GM20000 (cell line): ENCODE data around the gene ADSL.

Experiments
- DNase-seq: peaks from one replicate; pipeline ENCODE4 v3.0.0; 2012; ENCODE audit warnings: low spot score
- TF ChIP-seq, protein P1 (sequence below): IDR thresholded peaks from 2 replicates; pipeline ENCODE4 v1.5.1; 2012; ENCODE audit warnings: mild to moderate bottlenecking, control low read depth; ENCODE audit errors: extremely low read depth, missing control alignments

The ADSL gene

DNA sequence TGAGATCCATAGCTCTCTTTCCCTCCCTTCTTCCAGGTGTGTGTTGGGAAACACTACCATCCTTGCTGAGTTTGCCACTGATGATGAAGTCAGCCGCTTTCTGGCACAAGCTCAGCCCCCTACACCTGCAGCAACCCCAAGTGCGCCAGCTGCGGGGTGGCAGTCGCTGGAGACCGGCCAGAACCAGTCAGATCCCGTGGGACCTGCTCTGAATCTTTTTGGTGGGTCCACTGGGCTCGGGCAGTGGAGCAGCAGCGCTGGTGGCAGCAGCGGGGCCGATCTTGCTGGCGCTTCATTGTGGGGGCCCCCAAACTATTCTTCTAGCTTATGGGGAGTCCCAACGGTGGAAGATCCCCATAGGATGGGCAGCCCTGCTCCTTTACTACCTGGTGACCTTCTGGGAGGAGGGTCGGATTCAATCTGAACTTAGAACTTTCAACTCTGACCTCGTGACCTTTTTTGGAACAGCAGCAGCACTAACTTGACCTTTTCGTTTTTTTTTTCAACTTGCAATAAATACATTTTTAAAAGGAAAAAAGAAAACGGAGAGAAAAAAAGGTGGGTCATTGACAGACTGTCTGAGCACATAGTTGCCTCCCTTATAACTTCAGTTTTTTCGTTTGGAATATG, 23.4 kb upstream of the ADSL start:
- DNase-seq, result no peak
- TF ChIP-seq, protein P1, sequence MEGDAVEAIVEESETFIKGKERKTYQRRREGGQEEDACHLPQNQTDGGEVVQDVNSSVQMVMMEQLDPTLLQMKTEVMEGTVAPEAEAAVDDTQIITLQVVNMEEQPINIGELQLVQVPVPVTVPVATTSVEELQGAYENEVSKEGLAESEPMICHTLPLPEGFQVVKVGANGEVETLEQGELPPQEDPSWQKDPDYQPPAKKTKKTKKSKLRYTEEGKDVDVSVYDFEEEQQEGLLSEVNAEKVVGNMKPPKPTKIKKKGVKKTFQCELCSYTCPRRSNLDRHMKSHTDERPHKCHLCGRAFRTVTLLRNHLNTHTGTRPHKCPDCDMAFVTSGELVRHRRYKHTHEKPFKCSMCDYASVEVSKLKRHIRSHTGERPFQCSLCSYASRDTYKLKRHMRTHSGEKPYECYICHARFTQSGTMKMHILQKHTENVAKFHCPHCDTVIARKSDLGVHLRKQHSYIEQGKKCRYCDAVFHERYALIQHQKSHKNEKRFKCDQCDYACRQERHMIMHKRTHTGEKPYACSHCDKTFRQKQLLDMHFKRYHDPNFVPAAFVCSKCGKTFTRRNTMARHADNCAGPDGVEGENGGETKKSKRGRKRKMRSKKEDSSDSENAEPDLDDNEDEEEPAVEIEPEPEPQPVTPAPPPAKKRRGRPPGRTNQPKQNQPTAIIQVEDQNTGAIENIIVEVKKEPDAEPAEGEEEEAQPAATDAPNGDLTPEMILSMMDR, result no peak

DNA sequence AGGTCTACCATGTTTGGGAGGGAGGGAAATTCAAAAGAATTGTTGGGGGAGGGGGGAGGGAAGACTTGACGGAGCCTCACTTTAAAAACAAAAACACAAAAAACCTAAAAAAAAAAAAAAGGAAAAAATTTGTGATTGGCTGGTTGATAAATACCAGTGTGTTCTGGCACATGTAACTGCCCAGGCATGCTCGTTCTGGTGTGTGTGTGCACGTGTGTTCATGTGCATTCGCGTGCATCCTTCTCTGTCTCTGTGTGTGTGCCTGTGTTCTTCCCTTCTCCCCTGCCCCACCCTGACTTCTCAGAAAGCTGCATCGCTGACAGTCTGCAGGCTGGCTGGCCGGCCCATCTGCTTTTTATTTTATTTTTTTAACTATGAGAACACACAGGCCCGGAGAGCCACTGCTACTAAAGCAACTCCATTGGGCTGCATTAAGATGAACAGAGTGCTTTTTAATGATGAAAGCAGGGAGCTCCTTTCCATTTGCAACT, 22.6 kb upstream of the ADSL start:
- TF ChIP-seq, protein P1, result no peak
- no peak for DNase-seq

DNA sequence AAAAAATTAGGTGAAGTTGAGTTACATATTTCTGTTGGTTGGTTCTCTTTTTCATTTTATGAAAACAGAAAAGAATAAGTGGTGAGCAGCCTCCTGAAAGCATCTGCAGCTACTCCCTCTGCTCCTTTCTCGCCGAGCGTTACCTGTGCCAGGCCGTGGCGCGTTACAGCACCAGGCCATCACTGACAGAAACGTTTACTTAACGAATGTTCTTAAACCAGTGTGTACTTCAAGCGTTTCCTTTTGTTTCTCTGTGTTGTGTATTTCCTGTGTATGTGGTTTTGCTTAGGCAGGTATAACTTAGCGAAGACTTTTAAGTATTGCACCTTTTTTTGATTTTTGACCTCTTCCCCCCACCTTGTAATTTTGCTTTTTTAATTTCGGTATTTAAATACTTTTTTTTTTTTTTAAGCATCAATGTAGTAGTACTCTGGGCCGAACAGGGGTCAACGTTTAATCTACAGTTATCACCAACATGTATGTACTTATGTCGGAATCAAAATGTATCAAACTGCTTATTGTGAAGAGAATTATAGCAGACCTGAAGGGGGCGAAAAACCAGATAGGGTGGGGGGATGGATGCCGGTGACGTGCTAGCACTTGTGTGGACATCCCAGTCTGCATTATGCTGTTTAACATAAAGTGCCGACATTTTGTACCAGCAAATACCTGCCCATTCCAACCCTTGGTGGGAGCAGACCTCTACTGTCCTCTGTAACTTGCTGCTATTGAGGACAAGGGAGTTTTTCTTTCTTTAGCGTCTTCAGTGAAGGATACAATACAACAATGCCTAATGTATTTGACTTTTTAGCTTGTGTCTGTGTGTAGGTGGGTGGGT, 21.6 kb upstream of the ADSL start:
- TF ChIP-seq, protein P1, result no peak
- DNase-seq, result no peak

DNA sequence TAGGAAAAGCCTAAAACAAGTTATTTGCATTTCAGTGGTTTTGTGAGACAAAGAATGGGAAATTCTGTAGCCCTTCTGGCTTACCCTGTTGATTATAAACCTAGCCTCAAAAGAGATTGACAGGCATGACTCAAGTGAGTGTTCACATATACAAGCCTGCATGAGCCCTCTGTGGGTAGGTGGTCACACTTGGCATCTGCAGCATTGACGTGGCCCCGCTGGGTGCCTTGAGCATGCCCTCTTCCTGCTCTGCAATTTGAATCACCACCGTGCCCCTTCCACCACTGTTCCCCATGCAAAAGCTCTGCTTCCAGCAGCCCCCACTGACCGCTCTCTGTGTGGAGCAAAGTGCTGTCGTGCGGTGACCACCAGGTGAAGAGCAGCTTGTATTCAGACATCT, 21.0 kb upstream of the ADSL start:
- DNase-seq, result peak; percentile 45
- TF ChIP-seq, protein P1, result no peak

DNA sequence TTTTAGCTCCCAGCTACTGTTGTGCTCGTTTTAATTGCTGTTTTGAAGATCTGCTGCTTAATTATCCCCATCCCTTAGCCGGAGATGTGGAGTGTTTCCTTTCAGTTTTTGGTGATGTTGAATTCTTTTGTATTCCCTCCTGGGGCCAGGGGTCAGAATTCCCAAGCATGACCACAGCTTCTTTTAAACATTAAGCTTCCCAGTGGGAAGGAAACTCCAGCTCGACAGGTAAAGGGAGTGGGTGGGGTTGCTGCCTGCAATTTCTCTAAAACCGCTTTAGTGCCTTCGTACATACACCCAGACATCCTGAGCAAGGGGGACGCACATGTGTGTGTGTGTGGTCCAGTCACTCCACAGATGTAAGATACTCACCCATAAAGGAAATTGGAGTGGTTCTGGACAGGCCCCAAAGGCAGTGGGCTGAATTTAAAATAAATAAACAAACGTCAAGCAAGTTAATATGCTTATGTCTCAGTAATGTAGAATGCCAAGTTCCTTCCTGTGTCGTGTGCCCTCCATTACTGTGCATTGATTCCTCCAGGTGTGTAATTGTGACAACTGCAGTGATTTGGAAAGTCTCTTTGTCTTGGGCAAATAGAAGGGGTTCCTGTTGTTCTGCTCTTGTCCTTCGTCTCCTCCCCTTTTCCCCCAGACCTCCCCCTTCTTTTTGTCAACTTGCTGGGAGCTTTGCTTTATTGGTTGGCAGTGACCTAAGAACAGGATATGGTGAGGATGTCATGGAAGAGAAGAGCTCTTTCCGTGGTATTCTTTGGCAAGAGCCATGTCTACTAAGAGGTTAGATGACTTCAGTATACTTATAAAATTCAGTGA, 19.2 kb upstream of the ADSL start:
- no peak for DNase-seq
- TF ChIP-seq, protein P1, result no peak

DNA sequence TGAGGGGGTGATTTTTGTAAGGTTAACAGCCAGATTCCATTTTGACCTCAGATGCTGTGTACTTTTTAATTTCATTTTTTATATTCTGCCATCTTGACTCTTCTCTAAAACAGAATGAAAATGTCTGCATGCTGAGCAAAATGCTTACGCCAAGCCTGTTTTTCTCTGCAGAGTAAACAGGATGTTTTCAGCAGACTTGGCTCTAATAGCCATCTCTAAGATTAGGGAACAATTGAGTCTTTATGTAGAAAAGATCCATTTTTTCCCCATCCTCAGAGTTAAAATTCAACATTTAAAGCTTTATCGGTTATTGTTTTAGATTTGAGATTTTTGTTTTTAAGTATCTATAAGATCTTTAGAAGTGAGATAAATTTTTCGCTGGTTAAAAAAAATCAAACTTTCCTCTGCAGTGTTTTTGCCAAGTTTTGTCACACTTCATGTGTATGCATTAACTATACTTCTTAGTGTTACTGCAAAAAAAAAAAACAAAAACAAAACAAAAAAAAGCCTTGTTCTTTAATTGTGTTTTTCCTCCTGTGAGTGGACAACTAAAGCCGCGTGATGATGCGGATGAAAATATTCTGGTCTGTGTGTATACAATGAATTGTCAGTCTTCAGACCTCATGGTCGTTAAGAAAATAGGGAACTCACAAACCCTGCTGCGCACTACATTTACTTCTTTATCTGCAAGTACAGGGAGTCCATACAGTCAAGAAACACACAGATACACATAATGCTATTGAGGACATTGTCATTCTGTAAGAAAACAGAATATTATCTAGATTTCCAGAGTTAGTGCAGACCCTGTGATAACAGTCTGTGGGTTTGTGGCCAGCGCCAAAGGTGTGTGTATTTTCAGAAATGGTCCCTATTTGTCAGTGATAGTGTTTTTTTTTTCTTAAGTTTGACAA, 17.5 kb upstream of the ADSL start:
- no peak for DNase-seq
- TF ChIP-seq, protein P1, result no peak
